Ovary (tissue), 3 donors: ENCODE results near the gene MOB3B.

ENCODE experiments used
- CTCF ChIP-seq, 3 donors: fragments of 450-650 bp in 2 of 3; fragments of 200-600 bp in 1 of 3; IDR thresholded peaks; one replicate each; pipeline versions ENCODE4 v1.5.1 to v1.8.0; 2016 to 2022; ENCODE audit warnings: antibody characterized with exemption in 3 of 3, mild to moderate bottlenecking in 1 of 3
- EP300 ChIP-seq: sonication (generic); formaldehyde crosslinking; IDR thresholded peaks from one replicate; pipeline ENCODE4 v1.6.1; 2017; ENCODE audit warnings: antibody characterized with exemption
- donor health status: DM: no; HTN: no; CAD: no.

- TF ChIP-seq EP300 (no peak), CTCF (IDR thresholded peaks at IDR 0.05) (no peak)
Observed at GRCh38 chr9:27467486-27467885, 62.1 kb downstream of the MOB3B start.
